ENCODE measurements around the gene CLDN9.

Gene CLDN9

DNA sequence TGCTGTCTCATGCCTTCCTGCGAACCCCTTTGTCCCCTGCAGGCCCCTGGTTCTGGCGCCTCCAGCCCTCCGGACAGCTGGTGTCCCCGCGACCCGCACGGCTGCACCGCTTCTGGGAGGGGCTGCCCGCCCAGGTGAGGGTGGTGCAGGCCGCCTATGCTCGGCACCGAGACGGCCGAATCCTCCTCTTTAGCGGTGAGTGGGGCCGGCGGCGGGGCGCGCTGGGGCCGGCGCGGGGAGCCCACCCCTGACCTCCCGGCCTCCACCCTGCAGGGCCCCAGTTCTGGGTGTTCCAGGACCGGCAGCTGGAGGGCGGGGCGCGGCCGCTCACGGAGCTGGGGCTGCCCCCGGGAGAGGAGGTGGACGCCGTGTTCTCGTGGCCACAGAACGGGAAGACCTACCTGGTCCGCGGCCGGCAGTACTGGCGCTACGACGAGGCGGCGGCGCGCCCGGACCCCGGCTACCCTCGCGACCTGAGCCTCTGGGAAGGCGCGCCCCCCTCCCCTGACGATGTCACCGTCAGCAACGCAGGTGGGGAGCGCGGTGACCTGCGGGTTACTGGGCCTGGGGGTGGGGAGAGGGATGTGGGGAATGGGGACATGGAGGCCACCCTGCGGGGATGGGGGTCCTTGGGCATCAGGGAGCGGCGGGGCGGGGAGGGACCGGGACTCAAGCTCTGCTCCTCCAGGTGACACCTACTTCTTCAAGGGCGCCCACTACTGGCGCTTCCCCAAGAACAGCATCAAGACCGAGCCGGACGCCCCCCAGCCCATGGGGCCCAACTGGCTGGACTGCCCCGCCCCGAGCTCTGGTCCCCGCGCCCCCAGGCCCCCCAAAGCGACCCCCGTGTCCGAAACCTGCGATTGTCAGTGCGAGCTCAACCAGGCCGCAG is 45.7 kb downstream of the CLDN9 start:
- peak in 4 of 5 donors; percentile 37 to 76 (median 41) for DNase-seq

- peak; percentile 76 to 91 (median 81) for DNase-seq
Measured at GRCh38 chr16:3059041-3059722, 46.5 kb downstream of the CLDN9 start.

DNA sequence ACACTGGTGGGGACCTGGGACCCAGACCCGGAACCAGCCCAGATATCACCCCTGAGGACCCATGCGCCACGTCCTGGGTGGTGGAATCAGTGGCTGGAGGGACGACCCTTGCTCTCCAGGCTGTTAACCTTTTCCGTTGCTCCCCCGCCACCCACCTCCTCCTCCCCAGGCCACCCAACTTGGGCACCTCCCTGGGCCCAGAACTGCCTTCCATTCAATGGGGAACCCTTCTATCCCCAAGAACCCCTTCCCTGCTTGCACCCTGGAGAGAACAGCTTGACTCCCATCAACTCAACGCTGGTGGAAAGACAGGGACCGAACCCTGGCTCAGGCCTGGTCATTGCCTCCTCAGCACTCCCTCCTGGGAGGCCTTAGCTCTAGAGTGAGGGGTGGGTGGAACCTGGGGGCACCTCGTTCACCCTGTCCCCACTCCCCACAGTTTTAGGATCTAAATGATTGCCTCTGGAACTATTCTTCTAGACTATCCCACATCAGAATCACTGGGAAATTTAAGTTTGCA is 47.1 kb downstream of the CLDN9 start:
- DNase-seq, result no peak

DNA sequence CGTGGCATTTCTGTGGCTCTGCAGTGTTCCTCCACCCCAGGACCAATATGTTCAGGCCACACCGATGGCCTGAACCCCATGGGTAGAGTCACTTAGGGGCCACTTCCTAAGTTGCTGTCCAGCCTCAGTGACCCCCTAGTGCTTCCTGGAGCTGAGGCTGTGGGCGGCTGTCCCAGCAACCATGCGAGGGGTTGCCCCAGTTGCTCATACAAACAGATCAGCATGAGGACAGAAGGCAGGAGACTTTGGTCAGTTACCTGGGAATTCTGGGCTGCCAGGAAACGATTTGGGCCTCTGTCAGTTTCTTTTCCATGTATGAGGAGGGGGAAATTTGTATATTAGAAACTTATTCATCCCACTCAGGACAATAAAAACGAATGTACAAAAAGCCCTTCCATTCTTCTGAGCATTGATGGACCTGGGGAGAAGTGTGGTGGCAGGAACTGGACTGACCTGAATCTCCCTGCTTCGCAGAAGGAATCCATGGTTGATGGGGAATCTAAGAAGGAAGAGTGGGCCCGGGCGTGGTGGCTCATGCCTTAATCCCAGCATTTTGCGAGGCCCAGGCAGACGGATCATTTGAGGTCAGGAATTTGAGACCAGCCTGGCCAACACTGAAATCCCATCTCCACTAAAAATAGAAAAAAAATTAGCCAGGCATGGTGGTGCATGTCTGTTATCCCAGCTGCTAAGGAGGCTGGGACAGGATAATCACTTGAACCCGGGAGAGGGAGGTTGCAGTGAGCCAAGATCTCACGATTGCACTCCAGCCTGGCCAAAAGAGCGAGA is 47.8 kb downstream of the CLDN9 start:
- DNase-seq, result no peak

DNA sequence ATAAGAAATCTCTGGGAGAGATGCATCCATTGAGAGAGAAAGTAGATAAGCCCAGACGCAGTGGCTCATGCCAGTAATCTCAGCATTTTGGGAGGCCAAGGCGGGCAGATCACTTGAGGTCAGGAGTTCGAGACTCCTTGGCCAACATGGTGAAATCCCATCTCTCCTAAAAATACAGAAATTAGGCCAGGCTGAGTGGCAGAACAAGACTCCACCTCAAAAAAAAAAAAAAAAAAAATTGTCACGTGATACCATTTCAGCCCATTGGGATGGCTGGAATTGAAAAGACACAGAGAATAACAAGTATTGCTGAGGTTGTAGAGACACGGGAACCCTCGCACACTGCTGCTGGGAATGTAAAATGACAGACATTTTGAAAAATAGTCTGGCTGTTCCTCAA is 49.8 kb downstream of the CLDN9 start:
- no peak for DNase-seq

DNA sequence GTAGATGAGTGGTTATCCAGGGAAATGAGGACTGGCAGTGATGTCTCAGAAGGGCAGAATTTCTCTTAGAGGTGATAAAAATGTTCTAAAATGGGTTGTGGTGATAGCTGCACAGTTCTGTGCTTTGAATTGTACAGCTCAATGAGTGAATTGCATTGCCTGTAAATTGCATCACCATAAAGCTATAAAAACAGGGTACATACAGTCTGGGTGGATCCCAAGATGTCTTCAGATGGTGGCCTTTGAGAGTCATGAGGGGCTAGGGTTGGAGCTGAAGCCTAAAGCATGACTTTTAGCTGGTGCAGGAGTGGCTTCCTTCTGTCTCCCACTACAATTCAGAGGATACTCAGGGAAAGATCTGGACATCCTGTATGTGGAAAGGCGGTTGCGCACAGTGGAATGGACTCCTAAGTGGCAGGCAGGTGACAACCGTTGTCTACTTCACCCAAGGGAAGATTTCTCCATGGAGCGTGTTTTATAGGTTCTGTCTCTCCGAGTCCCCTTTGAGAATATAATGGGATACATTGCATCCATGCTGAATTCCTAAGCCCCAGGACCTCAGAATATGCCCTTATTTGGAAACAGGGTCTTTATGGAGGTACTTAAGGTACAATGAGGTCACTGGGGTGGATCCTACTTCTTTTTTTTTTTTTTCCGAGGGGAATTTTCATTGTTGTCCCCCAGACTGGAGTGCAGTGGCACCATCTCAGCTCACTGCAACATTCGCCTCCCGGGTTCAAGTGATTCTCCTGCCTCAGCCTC is 51.1 kb downstream of the CLDN9 start:
- DNase-seq, result peak in 1 of 5 donors; percentile 51

Measured in T-helper 1 cell (primary cell).